HK-2 (cell line): Measurements from ENCODE around the gene RGS1.

ENCODE experiments used
- DNase-seq: peaks from one replicate; pipeline ENCODE4 v3.0.0-alpha.2; 2018; ENCODE audit not compliant: unreplicated experiment

Gene RGS1

DNA sequence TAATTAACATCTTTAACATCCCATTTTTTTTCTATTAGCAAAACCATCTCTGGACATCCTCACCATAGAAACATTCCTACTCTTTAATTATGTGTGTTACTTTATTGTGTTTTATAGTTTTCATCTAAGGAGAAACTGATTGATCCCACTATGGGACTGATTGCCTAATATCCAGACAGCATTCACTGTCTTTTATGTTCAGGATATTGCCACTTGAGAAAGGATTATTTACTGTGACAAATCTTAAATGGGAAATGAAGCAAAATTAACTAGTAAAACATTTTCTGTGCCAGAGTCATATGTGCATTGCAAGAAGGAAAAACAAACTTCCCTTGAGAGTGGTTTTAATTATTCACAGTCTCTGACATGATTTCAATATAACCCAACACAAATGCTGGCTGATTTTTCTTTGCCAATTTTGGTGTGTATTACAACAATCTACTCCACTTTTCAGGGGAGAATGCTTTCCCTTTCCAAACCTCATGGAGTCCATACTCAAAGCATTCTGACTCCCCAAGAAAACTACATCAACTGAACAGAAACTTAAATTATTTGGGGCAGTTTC is 44.6 kb downstream of the RGS1 start:
- DNase-seq = no peak

DNA sequence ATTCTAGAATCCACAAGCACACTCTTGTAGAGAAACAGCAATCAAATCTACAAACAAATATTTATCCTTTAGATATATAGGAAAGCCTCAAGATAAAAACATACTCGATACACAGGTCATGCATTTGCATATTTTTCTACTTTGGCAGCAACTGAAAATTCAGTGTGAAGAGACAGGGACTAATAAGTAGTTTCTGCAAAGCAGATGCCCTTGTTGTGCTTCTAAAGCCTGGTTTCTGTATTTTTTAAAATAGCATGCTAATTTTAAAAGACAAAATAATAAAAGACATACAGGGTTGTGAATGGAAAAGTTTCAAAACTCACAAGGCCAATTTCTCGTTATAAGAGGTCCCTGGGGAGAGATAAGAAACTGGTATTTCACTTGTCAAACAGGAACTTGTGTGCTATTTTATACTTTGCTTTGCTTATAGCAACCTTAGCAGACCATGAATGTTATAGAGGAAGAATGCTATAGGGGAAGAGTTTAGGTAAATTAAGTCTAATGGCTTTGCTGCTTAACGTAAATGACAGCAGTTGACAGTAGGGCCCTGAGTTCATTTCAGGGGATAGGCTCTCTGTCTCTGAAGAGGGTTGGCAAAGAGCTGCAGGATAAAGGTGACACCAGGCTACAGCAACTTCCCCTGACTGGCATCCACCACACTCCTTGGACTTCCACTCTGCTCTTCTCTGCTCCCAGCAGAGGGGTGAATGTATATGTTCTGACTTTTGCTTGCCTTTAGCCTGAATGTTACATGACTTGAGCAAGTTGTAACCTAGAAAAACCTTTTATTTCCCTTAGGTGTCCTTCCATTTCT is 51.0 kb downstream of the RGS1 start:
- DNase-seq = no peak

DNA sequence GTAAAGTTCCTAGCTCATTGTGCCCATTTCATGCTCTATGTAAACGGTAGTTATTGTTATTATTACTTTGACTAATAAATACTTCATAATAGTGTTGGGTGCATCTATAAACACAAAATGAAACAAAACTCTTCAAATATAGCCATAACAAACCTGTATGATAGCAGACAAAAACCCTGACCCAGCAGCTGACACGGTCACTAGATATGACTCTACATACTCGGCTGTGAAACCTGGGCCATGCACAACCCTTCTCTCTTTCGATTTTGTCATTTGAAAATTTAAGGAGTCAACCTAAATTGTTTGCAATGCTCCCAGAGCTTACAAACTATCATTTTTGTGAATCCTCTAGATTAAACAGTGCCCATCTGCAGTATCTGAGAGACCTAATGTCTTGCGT is 52.3 kb downstream of the RGS1 start:
- no peak for DNase-seq

DNA sequence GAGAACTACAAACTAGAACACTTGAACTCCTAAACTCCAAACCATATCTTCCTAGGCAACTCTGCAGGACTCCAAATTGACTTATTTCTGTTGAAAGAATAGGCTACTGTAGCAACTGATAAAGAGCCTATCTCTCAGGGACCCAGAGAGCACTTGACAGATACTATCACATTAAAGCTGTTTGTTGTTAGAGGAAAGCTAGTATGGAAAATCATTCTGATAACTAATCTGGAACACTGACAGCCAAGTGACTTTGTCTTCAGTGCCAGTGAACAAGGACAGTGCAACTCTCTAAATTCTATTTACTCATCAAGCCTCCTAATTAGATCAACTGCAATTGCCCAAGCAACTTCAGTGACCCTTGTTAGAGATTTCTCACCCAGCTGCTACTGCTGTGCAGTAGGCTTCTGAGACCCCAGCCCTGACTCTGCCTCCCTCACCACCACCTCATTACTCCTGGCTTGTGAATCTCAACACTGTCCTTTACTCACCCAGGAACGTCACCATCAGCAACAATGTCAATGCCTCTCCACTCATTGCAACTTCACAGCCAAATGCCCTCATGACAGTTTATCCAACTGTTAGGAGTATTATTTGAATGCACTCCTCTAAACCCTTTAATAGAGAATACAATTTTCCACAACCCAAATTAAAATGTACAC is 53.0 kb downstream of the RGS1 start:
- DNase-seq = no peak

DNA sequence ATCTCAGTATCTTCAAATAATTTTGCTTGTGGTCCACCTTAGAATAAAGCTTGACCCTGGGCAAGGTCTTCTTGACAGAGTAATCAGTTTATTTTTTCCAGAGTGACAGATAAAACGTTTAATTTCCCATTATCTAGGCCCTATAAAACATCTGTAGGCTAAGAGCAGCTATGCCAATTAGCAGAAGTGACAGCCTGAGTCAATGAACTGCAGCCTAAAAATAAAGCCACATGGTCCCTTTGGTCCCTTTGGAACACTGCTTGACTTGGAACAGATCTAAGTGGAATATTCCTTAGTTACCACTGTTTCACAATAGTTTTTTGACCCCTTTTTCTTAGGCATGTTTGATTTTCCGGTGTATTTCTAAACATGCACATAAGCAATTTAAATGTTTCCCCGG is 54.0 kb downstream of the RGS1 start:
- no peak for DNase-seq
